ENCODE data around the gene ENDOV. TPM values are rescaled to one million over a fixed set of nuclear protein-coding genes. Genes with fewer than 3 reads are reported as not detected.
"Not testable (repeated sequence)": the region's sequence is repeated elsewhere in the genome, so short reads cannot be mapped to it uniquely, and the experiment has no call there.

ENDOV gene
- total and polyA plus RNA-seq, 8 donors = 18.8 to 49.9 (median 40.6) TPM

DNA sequence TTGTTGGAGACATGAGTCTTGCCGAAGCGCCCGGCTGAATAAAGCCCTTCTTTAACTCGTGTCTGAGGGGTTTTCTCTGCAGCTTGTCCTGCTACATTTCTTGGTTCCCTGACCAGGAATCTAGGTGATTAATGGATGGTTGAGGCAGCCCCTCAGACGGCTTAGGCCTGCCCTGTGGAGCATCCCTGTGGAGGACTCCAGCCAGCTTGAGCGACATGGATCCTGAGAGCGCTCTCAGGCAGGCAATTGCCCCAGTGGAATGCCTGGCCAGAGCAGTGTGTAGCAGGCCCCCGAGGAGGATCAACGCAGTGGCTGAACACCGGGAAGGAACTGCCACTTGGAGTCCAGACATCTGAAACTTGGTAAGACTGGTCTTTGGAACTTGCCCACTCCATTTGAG lies 17.3 kb upstream of the ENDOV start:
- intact Hi-C loops (cut with DNase I) = no loop called here
- Histone ChIP-seq H3K27me3 (no peaks in the 10 kb centered on the region), H3K9me3 (no peaks in the 10 kb centered on the region), H3K27ac (no peak overlapping the region), H3K4me1 (peaks cover 0 to 7% of the 10 kb centered on the region in 2 donors), H3K36me3 (peaks cover 0 to 33% of the 10 kb centered on the region in 2 donors), H3K4me3 (no peak overlapping the region)
- no peak for DNase-seq
- no peak for ATAC-seq
- TF ChIP-seq, protein P1, sequence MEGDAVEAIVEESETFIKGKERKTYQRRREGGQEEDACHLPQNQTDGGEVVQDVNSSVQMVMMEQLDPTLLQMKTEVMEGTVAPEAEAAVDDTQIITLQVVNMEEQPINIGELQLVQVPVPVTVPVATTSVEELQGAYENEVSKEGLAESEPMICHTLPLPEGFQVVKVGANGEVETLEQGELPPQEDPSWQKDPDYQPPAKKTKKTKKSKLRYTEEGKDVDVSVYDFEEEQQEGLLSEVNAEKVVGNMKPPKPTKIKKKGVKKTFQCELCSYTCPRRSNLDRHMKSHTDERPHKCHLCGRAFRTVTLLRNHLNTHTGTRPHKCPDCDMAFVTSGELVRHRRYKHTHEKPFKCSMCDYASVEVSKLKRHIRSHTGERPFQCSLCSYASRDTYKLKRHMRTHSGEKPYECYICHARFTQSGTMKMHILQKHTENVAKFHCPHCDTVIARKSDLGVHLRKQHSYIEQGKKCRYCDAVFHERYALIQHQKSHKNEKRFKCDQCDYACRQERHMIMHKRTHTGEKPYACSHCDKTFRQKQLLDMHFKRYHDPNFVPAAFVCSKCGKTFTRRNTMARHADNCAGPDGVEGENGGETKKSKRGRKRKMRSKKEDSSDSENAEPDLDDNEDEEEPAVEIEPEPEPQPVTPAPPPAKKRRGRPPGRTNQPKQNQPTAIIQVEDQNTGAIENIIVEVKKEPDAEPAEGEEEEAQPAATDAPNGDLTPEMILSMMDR (IDR thresholded peaks at IDR 0.05) = no peak

DNA sequence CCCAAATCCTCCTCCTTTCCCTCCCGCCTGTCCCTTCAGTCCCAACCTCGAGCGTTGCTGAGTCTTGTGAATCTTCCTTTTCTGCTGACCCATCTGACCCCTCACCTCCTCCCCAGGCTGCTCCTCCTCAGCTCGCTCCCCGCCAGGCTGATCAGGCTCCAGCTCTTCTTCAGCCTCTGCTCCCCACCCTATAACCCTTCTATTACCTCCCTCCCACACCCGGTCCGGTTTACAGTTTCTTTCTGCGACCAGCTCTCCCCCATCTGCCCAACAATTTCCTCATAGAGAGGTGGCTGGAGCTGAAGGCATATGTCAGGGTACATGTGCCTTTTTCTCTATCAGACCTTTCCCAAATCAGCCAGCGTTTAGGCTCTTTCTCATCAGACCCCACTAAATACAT lies 13.9 kb upstream of the ENDOV start:
- H3K27me3 ChIP-seq; ATAC-seq; H3K36me3 ChIP-seq; DNase-seq; H3K9me3 ChIP-seq; H3K4me1 ChIP-seq; H3K4me3 ChIP-seq; H3K27ac ChIP-seq; intact Hi-C loops (cut with DNase I): not testable (repeated sequence)

DNA sequence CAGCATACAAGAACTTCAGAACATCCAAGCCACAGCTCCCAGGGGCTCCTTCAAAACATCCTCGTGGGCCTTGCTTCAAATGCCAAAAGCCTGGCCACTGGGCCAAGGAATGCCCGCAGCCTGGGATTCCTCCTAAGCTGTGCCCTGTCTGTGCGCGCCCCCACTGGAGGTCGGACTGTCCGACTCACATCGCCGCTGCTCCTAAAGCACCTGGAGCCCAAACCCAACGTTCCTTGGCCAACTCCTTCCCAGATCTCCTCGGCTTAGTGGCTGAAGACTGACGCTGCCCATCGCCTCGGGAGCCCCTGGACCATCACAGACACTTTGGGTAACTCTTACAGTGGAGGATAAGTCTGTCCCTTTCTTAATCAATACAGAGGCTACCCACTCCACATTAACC lies 12.9 kb upstream of the ENDOV start:
- H3K9me3 ChIP-seq; intact Hi-C loops (cut with DNase I); H3K4me3 ChIP-seq; H3K36me3 ChIP-seq; H3K4me1 ChIP-seq; H3K27ac ChIP-seq; ATAC-seq; H3K27me3 ChIP-seq; DNase-seq: not testable (repeated sequence)

DNA sequence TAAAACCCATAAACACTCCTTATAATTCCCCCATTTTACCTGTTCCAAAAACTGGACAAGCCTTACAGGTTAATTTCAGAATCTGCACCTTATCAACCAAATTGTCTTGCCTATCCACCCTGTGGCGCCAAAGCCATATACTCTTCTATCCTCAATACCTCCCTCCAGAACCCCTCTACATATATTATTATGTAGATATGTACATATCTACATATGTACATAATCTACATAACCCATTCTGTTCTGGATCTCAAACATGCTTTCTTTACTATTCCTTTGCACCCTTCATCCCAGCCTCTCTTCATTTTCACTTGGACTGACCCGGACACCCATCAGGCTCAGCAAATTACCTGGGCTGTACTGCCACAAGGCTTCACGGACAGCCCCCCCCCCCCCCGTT lies 12.0 kb upstream of the ENDOV start:
- no peak for DNase-seq
- intact Hi-C loops (cut with DNase I) = no loop called here

DNA sequence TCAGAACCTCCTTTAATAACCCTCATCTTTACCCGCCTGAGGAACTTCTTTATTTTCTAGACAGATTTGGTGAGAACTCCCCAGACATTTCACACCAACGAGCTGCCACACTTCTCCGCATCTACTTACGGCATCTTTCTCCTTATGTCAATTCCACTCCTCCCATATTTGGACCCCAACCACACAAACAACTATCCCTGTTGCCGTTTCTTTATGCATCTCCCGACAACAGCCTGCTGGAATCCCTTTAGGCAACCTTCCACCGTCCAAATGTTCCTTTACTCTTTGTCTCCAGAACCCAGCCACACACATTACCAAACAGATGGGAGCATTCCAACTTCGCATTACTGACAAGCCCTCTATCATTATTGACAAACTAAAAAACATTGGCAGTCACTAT lies 8.8 kb upstream of the ENDOV start:
- ATAC-seq (no peak), DNase-seq (no peak)
- Histone ChIP-seq H3K27ac (no peak overlapping the region), H3K4me1 (peaks cover 0 to 6% of the 10 kb centered on the region in 2 donors), H3K9me3 (no peaks in the 10 kb centered on the region), H3K36me3 (no peaks in the 10 kb centered on the region), H3K4me3 (no peak overlapping the region), H3K27me3 (peaks cover 0 to 6% of the 10 kb centered on the region in 2 donors)
- intact Hi-C loops (cut with DNase I) = no loop called here
- TF ChIP-seq, protein P1 (IDR thresholded peaks at IDR 0.05) = no peak

More for the DNA sequence above, 12.0 kb upstream of the ENDOV start:
- no peak for ATAC-seq
- Histone ChIP-seq H3K4me1 (no peaks in the 10 kb centered on the region), H3K9me3 (no peaks in the 10 kb centered on the region), H3K36me3 (no peaks in the 10 kb centered on the region), H3K27me3 (no peaks in the 10 kb centered on the region), H3K4me3 (no peak overlapping the region), H3K27ac (no peak overlapping the region)
- TF ChIP-seq, protein P1 (IDR thresholded peaks at IDR 0.05) = no peak

DNA sequence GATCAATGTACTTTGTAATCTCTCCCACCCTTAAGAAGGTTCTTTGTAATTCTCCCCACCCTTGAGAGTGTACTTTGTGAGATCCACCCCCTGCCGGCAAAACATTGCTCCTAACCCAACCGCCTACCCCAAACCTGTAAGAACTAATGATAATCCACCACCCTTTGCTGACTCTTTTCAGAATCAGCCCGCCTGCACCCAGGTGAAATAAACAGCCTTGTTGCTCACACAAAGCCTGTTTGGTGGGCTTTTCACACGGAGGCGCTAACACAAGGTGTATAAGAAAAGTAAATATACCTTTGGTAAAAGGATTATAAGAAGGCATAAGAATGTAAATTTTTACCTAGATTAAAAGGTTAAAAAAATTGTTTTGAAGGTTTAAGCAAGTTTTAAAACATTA lies 7.0 kb upstream of the ENDOV start:
- H3K27me3 ChIP-seq; ATAC-seq; H3K9me3 ChIP-seq; DNase-seq; H3K36me3 ChIP-seq; intact Hi-C loops (cut with DNase I); H3K4me1 ChIP-seq; H3K4me3 ChIP-seq; H3K27ac ChIP-seq: not testable (repeated sequence)

DNA sequence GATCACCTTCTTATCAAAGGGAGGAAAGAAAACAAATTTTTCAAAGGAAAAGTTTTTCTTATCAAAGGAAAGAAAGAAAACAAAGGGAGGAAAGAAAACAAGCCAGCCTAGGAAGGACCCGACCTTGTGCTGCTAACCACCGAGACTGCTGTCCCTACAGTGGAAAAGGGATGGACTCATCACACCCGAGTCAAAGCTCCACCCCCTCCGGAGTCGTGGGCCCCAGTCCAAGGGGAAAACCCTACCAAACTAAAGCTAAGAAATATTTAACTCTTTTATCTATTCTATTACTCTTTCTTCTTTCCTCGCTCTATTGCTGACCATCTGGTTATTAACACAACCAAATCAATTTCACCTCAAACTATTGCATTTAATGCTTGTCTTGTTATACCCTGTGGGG lies 6.1 kb upstream of the ENDOV start:
- H3K9me3 ChIP-seq = no peaks in the 10 kb centered on the region
- H3K36me3 ChIP-seq = no peaks in the 10 kb centered on the region
- TF ChIP-seq, protein P1 (IDR thresholded peaks at IDR 0.05) = no peak
- no peak for ATAC-seq
- peaks cover 0 to 12% of the 10 kb centered on the region in 2 donors for H3K4me1 ChIP-seq
- no peak overlapping the region for H3K27ac ChIP-seq
- peak in 1 of 4 donors; percentile 31 for DNase-seq
- H3K27me3 ChIP-seq = peaks cover 0 to 12% of the 10 kb centered on the region in 2 donors
- H3K4me3 ChIP-seq = no peak overlapping the region
- intact Hi-C loops (cut with DNase I) = no loop called here

Data from left lung (tissue), 10 donors.